Endothelial cell of umbilical vein (primary cell): ENCODE results near the gene ITIH5. TPM values are rescaled to one million over a fixed set of nuclear protein-coding genes. Genes with fewer than 3 reads are reported as not detected.
"Not testable (repeated sequence)": the region's sequence is repeated elsewhere in the genome, so short reads cannot be mapped to it uniquely, and the experiment has no call there.

Source experiments
- BruUV-seq: library from RNA; stranded (reverse); fragments of 400-500 nt; replicated peaks from 2 replicates; lab custom pipeline; 2021; lab: Mats Ljungman, UMichigan
- CTCF ChIA-PET: fragments of 300-600, 350-600 bp; sonication (Branson Sonifier 250); formaldehyde crosslinking; loops from one replicate; lab custom pipeline; 2021; ENCODE audit warnings: antibody characterized with exemption, inconsistent platforms; lab: Charles Lee
- POLR2A ChIA-PET: fragments of 300-600, 350-600 bp; sonication (Branson Sonifier 250); formaldehyde crosslinking; loops from one replicate; lab custom pipeline; 2021; ENCODE audit warnings: antibody characterized with exemption, inconsistent platforms; lab: Charles Lee
- DNase-seq: peaks from one replicate; pipeline ENCODE4 v3.0.0-alpha.2; 2011; ENCODE audit warnings: low read depth, low spot score
- FAIRE-seq: peaks from 2 replicates; lab custom pipeline; 2011; peaks lifted over from hg19 to GRCh38; lab: Jason Lieb, UNC
- H2AFZ ChIP-seq: 2 replicates; pipeline ENCODE4 v1.6.0; 2012; ENCODE audit warnings: low read depth, low read length, control low read depth, inconsistent platforms
- H3K27ac ChIP-seq: 2 replicates; pipeline ENCODE4 v1.5.1; 2011; ENCODE audit warnings: low read depth, mild to moderate bottlenecking, control low read depth, low read length, moderate library complexity; ENCODE audit not compliant: insufficient read depth
- H3K27me3 ChIP-seq, 2 experiments: 2 replicates each; pipeline versions ENCODE4 v1.6.0 to v1.6.1; 2011; ENCODE audit warnings: low read length in 2 of 2, mixed read lengths in 1 of 2; ENCODE audit not compliant: control insufficient read depth in 2 of 2, insufficient read depth in 2 of 2
- H3K36me3 ChIP-seq, 2 experiments: 2 replicates in 1 of 2; 3 replicates in 1 of 2; pipeline ENCODE4 v1.5.1; 2011; ENCODE audit warnings: low read length in 2 of 2, mild to moderate bottlenecking in 1 of 2, moderate library complexity in 1 of 2; ENCODE audit not compliant: control insufficient read depth in 2 of 2, insufficient read depth in 2 of 2; ENCODE audit errors: extremely low read depth in 1 of 2
- H3K4me1 ChIP-seq: 3 replicates; pipeline ENCODE4 v1.5.1; 2011; ENCODE audit warnings: mild to moderate bottlenecking, low read length; ENCODE audit not compliant: control insufficient read depth, insufficient read depth; ENCODE audit errors: extremely low read depth
- H3K4me2 ChIP-seq: 2 replicates; pipeline ENCODE4 v1.6.1; 2011; ENCODE audit warnings: low read length, control low read depth, mixed read lengths; ENCODE audit not compliant: insufficient read depth
- H3K4me3 ChIP-seq, 3 experiments: fragments of 200-600 bp in 1 of 3; sonication (generic), shearing (Covaris generic) in 1 of 3; replicated peaks in 1 of 3; 2 replicates each; pipeline ENCODE4 v1.5.1; 2011 to 2016; ENCODE audit warnings: control low read depth in 3 of 3, low read length in 3 of 3, mild to moderate bottlenecking in 2 of 3, inconsistent platforms in 1 of 3, low read depth in 1 of 3, moderate library complexity in 1 of 3; ENCODE audit not compliant: insufficient read depth in 1 of 3
- H3K79me2 ChIP-seq: 2 replicates; pipeline ENCODE4 v1.6.0; 2012; ENCODE audit warnings: low read length, inconsistent platforms; ENCODE audit not compliant: control insufficient read depth, insufficient read depth
- H3K9ac ChIP-seq: replicated peaks from 2 replicates; pipeline ENCODE3; 2011; ENCODE audit warnings: low read length, control low read depth; ENCODE audit not compliant: insufficient read depth; ENCODE audit errors: extremely low read depth
- H3K9me1 ChIP-seq: replicated peaks from 3 replicates; pipeline ENCODE4 v1.6.0; 2011; ENCODE audit warnings: mild to moderate bottlenecking, low read length; ENCODE audit not compliant: control insufficient read depth, insufficient read depth; ENCODE audit errors: extremely low read depth
- H3K9me3 ChIP-seq: replicated peaks from 2 replicates; pipeline ENCODE4 v1.5.1; 2012; ENCODE audit warnings: low read length, inconsistent platforms; ENCODE audit not compliant: control insufficient read depth, insufficient read depth
- H4K20me1 ChIP-seq: replicated peaks from 2 replicates; pipeline ENCODE3; 2011; ENCODE audit warnings: mild to moderate bottlenecking, low read length; ENCODE audit not compliant: control insufficient read depth, insufficient read depth; ENCODE audit errors: extremely low read depth
- EZH2 ChIP-seq: IDR thresholded peaks from 2 replicates; pipeline ENCODE4 v1.6.1; 2012; ENCODE audit warnings: borderline replicate concordance, low read depth, mild to moderate bottlenecking, moderate library complexity, low read length, inconsistent platforms; ENCODE audit not compliant: severe bottlenecking
- FOS ChIP-seq: IDR thresholded peaks from 2 replicates; pipeline ENCODE4 v1.6.1; 2011; ENCODE audit warnings: mild to moderate bottlenecking, low read length, moderate library complexity, borderline replicate concordance; ENCODE audit not compliant: insufficient read depth
- GATA2 ChIP-seq: IDR thresholded peaks from 2 replicates; pipeline ENCODE4 v1.7.0; 2011; ENCODE audit warnings: low read depth, mild to moderate bottlenecking, moderate library complexity, mixed read lengths, low read length; ENCODE audit not compliant: insufficient read length, insufficient read depth
- JUN ChIP-seq: IDR thresholded peaks from 2 replicates; pipeline ENCODE4 v1.6.1; 2011; ENCODE audit warnings: borderline replicate concordance, low read depth; ENCODE audit not compliant: insufficient read length, insufficient read depth
- MYC ChIP-seq: IDR thresholded peaks from one replicate; pipeline ENCODE4 v1.6.1; 2011; ENCODE audit warnings: mild to moderate bottlenecking, low read depth, low read length
- POLR2A ChIP-seq: IDR thresholded peaks from 2 replicates; pipeline ENCODE4 v1.6.1; 2012; ENCODE audit warnings: low read depth, mild to moderate bottlenecking, control low read depth, low read length
- POLR2AphosphoS5 ChIP-seq: IDR thresholded peaks from 2 replicates; pipeline ENCODE4 v1.6.1; 2012; ENCODE audit warnings: low read depth, mild to moderate bottlenecking, control low read depth, low read length, moderate library complexity; ENCODE audit not compliant: insufficient read depth
- dilution Hi-C: fragments of 300-500 bp; cut with MboI; formaldehyde crosslinking; loops from one replicate; pipeline ENCODE4 v1.15.0; 2019; ENCODE audit warnings: low sequenced_read_pairs; ENCODE audit not compliant: extremely low pct_ligation_motif_present
- intact Hi-C: fragments of 100-400 bp; cut with micrococcal nuclease; formaldehyde crosslinking; loops from one replicate; pipeline ENCODE4 v1.10.0; 2022
- polyA plus RNA-seq, 4 experiments: library from polyadenylated mRNA; depleted of rRNA in 3 of 4; stranded (reverse) in 3 of 4; unstranded in 1 of 4; fragments of >200 nt; gene quantifications; 2 replicates each; pipeline versions ENCODE4 v1.2.1 to v1.2.3, GENCODE V29; 2011 to 2012; ENCODE audit warnings: missing spikeins in 1 of 4
- total RNA-seq: library from RNA; stranded (reverse); gene quantifications from 2 replicates; pipeline ENCODE4 v1.2.3, GENCODE V29; 2021
- TF ChIP-seq, protein P1 (sequence below): IDR thresholded peaks from 2 replicates; pipeline ENCODE4 v1.6.1; 2011; ENCODE audit not compliant: insufficient read depth, insufficient read length
- TF ChIP-seq, protein P2 (sequence below), 2 donors: IDR thresholded peaks; 1 replicate in 1 of 2; 2 replicates in 1 of 2; pipeline ENCODE4 v1.5.1; 2011; ENCODE audit warnings: low read length in 2 of 2, mild to moderate bottlenecking in 2 of 2, moderate library complexity in 2 of 2, control low read depth in 1 of 2, inconsistent platforms in 1 of 2, low read depth in 1 of 2; ENCODE audit not compliant: insufficient read depth in 1 of 2; ENCODE audit errors: extremely low read depth in 1 of 2

The ITIH5 gene
- total and polyA plus RNA-seq, 2 donors (not counting 3 experiments of a cell fraction or from before 2014, with no cell fraction given) = not detected

DNA sequence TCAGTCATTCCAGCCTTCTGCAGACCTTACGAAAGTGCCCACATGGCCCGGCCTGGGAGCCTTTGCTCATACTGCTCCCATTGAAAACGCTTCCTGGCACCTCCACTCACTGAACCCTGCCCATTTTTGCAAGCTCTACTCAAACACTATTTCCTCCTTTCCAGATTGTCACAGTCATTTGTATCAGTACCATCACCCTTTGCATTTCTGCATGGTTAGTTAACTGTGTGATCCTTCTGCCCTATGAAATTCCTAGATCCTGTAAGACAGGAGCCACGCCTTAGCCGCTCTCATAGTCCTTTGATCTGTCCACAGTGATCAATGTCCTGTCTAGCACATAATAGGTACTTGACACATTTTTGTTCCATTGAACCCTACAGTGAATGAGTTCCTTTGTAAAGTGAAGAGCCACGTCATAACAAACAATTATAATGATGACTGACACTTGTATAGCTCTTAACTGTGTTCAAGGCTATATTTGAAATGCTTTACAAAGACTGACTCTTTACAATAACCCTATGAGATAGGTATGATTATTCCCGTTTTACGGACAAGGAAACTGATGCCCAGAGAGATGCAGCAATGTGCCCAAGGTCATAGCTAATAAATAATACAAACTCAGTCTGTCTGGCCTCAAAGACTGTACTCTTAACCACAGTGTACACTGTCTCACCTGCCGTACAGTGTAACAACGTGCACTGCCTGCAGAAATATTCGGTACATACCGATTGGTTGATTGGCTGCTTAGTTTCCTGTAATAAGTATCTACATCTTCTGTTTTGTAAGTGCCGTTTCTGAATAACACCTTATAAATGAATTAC lies 19.8 kb upstream of the ITIH5 start:
- CTCF ChIA-PET = interaction anchor here (0.6 to 5.8 kb wide), 38 partner anchors 9 to 1618 kb away, joined by 3 to 132 read pairs (median 4); partner anchors contain the start of genes ATP5F1C, ITIH5, KIN and SFMBT2
- TF ChIP-seq JUN (no peak), FOS (no peak), GATA2 (no peak), MYC (no peak), POLR2A (no peak), EZH2 (no peak), POLR2AphosphoS5 (no peak)
- TF ChIP-seq, protein P1, sequence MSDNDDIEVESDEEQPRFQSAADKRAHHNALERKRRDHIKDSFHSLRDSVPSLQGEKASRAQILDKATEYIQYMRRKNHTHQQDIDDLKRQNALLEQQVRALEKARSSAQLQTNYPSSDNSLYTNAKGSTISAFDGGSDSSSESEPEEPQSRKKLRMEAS = no peak
- TF ChIP-seq, protein P2, sequence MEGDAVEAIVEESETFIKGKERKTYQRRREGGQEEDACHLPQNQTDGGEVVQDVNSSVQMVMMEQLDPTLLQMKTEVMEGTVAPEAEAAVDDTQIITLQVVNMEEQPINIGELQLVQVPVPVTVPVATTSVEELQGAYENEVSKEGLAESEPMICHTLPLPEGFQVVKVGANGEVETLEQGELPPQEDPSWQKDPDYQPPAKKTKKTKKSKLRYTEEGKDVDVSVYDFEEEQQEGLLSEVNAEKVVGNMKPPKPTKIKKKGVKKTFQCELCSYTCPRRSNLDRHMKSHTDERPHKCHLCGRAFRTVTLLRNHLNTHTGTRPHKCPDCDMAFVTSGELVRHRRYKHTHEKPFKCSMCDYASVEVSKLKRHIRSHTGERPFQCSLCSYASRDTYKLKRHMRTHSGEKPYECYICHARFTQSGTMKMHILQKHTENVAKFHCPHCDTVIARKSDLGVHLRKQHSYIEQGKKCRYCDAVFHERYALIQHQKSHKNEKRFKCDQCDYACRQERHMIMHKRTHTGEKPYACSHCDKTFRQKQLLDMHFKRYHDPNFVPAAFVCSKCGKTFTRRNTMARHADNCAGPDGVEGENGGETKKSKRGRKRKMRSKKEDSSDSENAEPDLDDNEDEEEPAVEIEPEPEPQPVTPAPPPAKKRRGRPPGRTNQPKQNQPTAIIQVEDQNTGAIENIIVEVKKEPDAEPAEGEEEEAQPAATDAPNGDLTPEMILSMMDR (IDR thresholded peaks at IDR 0.05; ENCODE audit: extremely low read depth in 1 of 2, insufficient read depth in 1 of 2, low read depth in 1 of 2, low read length in 2 of 2) = no peak

DNA sequence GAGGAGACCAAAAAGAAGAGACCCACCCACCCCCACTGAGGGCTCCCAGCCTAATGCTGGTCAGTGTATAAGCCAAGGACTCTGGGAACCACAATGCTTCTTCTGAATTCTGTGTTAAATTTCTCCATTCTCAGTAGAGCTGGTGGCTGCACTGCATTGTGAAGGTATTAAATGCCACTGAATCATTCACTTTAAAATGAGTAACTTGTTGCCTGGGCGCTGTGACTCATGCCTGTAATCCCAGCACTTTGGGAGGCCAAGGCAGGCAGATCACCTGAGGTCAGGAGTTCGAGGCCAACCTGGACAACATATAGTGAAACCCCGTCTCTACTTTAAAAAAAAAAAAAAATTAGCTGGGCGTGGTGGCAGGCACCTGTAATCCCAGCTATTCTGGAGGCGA lies 13.3 kb upstream of the ITIH5 start:
- DNase-seq, H3K79me2 ChIP-seq, H3K9me3 ChIP-seq, H3K27me3 ChIP-seq, POLR2A ChIA-PET, H3K4me1 ChIP-seq, H3K9me1 ChIP-seq, H4K20me1 ChIP-seq, dilution Hi-C loops, H3K36me3 ChIP-seq, BruUV-seq, H3K27ac ChIP-seq, FAIRE-seq, H2AFZ ChIP-seq, H3K4me2 ChIP-seq, H3K4me3 ChIP-seq, CTCF ChIA-PET, H3K9ac ChIP-seq: not testable (repeated sequence)
- intact Hi-C loops = loop anchor here (10.0 kb wide), 2 partner anchors 895 to 1265 kb away; no protein-coding TSS in a partner anchor

More for the DNA sequence above, 19.8 kb upstream of the ITIH5 start:
- Histone ChIP-seq H3K79me2 (no peaks in the 10 kb centered on the region), H3K36me3 (no peaks in the 10 kb centered on the region), H3K9ac (no peak overlapping the region), H2AFZ (no peak overlapping the region), H3K27me3 (peaks cover 0 to 1% of the 10 kb centered on the region in 2 experiments), H4K20me1 (no peaks in the 10 kb centered on the region), H3K4me3 (no peak overlapping the region), H3K9me3 (no peaks in the 10 kb centered on the region), H3K4me1 (no peaks in the 10 kb centered on the region), H3K9me1 (no peaks in the 10 kb centered on the region), H3K4me2 (no peak overlapping the region), H3K27ac (no peak overlapping the region)
- POLR2A ChIA-PET = no interaction called here
- no TSS peak for BruUV-seq
- FAIRE-seq (no peak), DNase-seq (no peak)
- dilution Hi-C loops (no loop called here), intact Hi-C loops (loop anchor here (1.0 to 10.0 kb wide), 7 partner anchors 161 to 1619 kb away; no protein-coding TSS in a partner anchor)
